Immature natural killer cell (primary cell): Measurements from ENCODE around the gene WTAP. TPM values are rescaled to one million over a fixed set of nuclear protein-coding genes. Genes with fewer than 3 reads are reported as not detected.

Experiments
- DNase-seq, 3 donors: peaks; one replicate each; pipeline ENCODE4 v3.0.0; 2022; ENCODE audit warnings: mixed read lengths in 1 of 3
- H3K27ac Mint-ChIP-seq, 6 donors: one replicate each; pipeline ENCODE4 v1.8.0; 2020; ENCODE audit warnings: mixed read lengths in 6 of 6, mild to moderate bottlenecking in 5 of 6, inconsistent platforms in 4 of 6, moderate library complexity in 3 of 6
- H3K27me3 Mint-ChIP-seq, 3 donors: one replicate each; pipeline ENCODE4 v1.8.0; 2020 to 2021; ENCODE audit warnings: low read depth in 3 of 3, mild to moderate bottlenecking in 3 of 3, mixed read lengths in 3 of 3, moderate library complexity in 3 of 3, inconsistent platforms in 1 of 3
- H3K36me3 Mint-ChIP-seq, 3 donors: one replicate each; pipeline ENCODE4 v1.8.0; 2020; ENCODE audit warnings: mixed read lengths in 3 of 3, inconsistent platforms in 2 of 3, mild to moderate bottlenecking in 2 of 3
- H3K4me1 Mint-ChIP-seq, 2 donors: one replicate each; pipeline ENCODE4 v1.8.0; 2020; ENCODE audit warnings: inconsistent platforms in 2 of 2, mild to moderate bottlenecking in 2 of 2, mixed read lengths in 2 of 2, moderate library complexity in 1 of 2
- H3K4me3 Mint-ChIP-seq, 5 donors: one replicate each; pipeline ENCODE4 v1.8.0; 2020; ENCODE audit warnings: mild to moderate bottlenecking in 5 of 5, mixed read lengths in 5 of 5, inconsistent platforms in 3 of 5, moderate library complexity in 3 of 5
- H3K9me3 Mint-ChIP-seq, 6 donors: one replicate each; pipeline ENCODE4 v1.8.0; 2020; ENCODE audit warnings: mild to moderate bottlenecking in 6 of 6, mixed read lengths in 6 of 6, inconsistent platforms in 4 of 6, moderate library complexity in 3 of 6
- polyA plus RNA-seq, 3 donors: library from polyadenylated mRNA; unstranded; fragments of 300-500 nt; fragmentation: Illumina TruSeq; gene quantifications; one replicate each; pipeline ENCODE4 v1.2.3, GENCODE V29; 2021

WTAP gene
- polyA plus RNA-seq, 3 donors from 2014 or later, result 145 to 169 (median 150) TPM

DNA sequence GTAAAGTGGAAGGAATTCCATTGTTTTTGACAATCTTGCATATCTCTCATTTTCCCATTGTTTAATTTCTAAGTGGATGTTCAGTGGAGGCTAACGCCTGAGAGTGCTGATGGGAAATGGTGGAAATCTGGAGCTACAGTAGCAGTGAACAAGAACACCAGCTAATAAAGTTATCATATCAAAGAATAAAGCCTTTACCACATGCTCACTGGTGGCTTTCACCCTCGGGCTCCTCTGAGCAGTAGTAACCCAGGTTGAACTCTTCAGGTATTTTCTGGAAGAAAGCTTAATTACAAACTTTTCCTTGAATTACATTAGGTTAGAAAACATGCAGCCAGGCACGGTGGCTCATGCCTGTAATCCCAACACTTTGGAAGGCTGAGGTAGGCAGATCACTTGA, 24.1 kb downstream of the WTAP start:
- peak overlapping the region in 1 of 6 donors; percentile 12 for H3K27ac Mint-ChIP-seq
- H3K27me3 Mint-ChIP-seq, result peaks cover 0 to 8% (median 0%) of the 10 kb centered on the region in 3 donors
- H3K9me3 Mint-ChIP-seq, result no peaks in the 10 kb centered on the region
- H3K36me3 Mint-ChIP-seq, result peaks cover 17 to 46% (median 29%) of the 10 kb centered on the region in 3 donors
- DNase-seq, result no peak
- H3K4me1 Mint-ChIP-seq, result peaks cover 2 to 8% of the 10 kb centered on the region in 2 donors
- H3K4me3 Mint-ChIP-seq, result no peak overlapping the region

DNA sequence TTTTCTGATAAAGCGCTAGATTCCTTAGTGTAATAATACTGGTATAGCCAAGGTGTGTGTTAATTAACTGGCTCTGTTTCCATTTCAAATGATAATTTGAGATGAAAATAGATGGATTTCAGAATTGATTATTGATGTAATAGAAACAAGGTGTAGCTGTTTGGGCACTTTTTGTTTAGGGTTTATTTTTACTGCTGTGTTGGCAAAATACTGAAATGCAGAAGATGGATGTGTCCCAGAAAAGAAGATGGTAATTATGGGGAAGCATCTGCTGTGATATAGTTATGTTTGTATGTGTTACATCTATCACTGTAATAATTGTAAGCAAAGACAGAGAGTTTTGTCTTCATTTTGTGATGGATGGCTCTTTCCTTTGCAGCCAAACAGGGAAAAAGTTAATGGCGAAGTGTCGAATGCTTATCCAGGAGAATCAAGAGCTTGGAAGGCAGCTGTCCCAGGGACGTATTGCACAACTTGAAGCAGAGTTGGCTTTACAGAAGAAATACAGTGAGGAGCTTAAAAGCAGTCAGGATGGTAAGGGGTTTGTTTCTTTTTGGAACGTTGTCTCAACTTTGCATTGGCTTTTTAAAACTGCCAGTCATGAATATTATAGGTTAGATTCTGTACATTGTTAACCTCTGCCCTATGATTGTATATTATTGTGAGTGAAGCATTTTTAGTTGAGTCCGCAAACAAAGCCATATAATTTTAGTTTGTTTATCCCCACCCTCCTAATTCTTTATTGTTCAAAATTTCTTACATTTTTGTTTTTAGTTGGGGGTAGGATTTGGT, 26.0 kb downstream of the WTAP start:
- no peak for DNase-seq
- peaks cover 2 to 8% of the 10 kb centered on the region in 2 donors for H3K4me1 Mint-ChIP-seq
- H3K36me3 Mint-ChIP-seq, result peaks cover 17 to 48% (median 29%) of the 10 kb centered on the region in 3 donors
- H3K27ac Mint-ChIP-seq, result peak overlapping the region in 2 of 6 donors; percentile 17 to 24
- peaks cover 0 to 8% (median 0%) of the 10 kb centered on the region in 3 donors for H3K27me3 Mint-ChIP-seq
- H3K4me3 Mint-ChIP-seq, result no peak overlapping the region
- H3K9me3 Mint-ChIP-seq, result no peaks in the 10 kb centered on the region

DNA sequence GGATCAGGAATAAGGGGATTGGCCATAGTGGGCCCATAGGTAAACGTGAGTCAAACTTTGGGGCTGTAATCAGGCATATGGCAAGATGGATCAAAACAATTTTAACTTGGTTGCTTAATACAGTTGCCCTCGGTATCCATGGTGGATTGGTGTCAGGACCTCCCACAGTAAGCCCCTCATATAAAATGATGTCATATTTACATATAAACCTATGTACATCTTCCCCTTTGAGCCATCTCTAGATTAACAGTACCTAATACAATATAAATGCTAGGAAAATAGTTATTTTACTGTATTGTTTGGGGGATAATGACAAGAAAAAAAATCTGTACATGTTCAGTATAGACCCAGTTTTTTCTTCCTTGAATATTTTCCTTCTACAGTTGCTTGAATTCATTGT, 27.1 kb downstream of the WTAP start:
- no peak for DNase-seq
- H3K27me3 Mint-ChIP-seq, result peaks cover 0 to 8% (median 0%) of the 10 kb centered on the region in 3 donors
- peaks cover 20 to 40% (median 22%) of the 10 kb centered on the region in 3 donors for H3K36me3 Mint-ChIP-seq
- H3K9me3 Mint-ChIP-seq, result no peaks in the 10 kb centered on the region
- no peak overlapping the region for H3K4me3 Mint-ChIP-seq
- H3K27ac Mint-ChIP-seq, result peak overlapping the region in 1 of 6 donors; percentile 23
- peaks cover 2 to 8% of the 10 kb centered on the region in 2 donors for H3K4me1 Mint-ChIP-seq

- Mint-ChIP-seq H3K36me3 (peaks cover 18 to 33% (median 18%) of the 10 kb centered on the region in 3 donors), H3K27me3 (peaks cover 0 to 12% (median 0%) of the 10 kb centered on the region in 3 donors), H3K4me3 (no peak overlapping the region), H3K4me1 (peaks cover 4 to 14% of the 10 kb centered on the region in 2 donors), H3K27ac (peak overlapping the region; percentile 2 to 63 (median 42)), H3K9me3 (no peaks in the 10 kb centered on the region)
- no peak for DNase-seq
These were observed 27.9 kb downstream of the WTAP start for GRCh38 chr6:159754959-159755914.

GRCh38 chr6:159756508-159756907, 29.2 kb downstream of the WTAP start:
- no peak for DNase-seq
- Mint-ChIP-seq H3K4me3 (no peak overlapping the region), H3K9me3 (no peaks in the 10 kb centered on the region)

DNA sequence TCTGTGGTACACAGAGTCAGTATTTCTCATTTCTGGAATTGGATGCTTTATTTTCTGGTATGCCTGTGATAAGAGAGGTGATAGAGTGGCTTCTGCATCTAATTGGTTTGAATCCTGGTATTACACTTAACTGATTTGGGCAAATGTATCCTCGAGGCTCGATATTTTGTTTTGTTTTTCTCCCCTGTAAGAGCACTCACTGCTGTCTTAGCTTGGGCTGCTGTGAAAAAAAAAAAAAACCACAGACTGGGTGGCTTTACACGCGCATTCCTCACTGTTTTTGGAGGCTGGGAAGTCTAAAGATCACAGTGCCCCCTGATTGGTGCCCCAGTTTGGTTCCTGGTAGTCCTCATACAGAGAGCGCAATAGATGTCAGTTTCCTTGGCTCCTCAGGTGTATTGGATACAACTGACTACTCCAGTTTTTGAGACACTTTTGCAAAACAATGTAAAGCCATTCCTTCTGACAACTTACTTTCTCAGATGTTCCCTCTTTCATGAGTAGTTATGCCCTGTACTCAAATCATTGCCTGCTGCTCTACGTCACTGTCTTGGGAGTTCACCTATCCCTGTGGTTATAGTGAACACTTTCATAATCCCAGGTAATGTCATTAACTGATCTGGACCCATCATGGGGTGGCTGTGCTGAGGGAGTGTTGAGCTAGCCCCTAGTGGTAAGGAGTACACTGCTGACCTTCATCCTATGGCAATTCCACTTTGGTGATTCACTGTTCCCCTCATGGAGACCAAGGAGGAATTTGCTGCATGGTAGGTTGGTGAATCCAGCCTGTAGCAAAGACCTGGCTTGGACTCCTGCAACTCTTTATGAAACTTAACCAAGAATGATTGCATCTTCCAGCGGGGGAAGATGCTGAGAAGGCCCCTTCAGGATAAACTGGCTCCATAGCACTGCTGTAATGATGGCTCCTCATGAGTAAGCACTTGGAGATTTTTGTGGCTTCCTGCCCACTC, 31.0 kb downstream of the WTAP start:
- H3K9me3 Mint-ChIP-seq, result no peaks in the 10 kb centered on the region
- no peak for DNase-seq
- H3K27me3 Mint-ChIP-seq, result peaks cover 10 to 23% (median 22%) of the 10 kb centered on the region in 3 donors
- H3K4me1 Mint-ChIP-seq, result peaks cover 26 to 35% of the 10 kb centered on the region in 2 donors
- no peak overlapping the region for H3K4me3 Mint-ChIP-seq
- H3K36me3 Mint-ChIP-seq, result peaks cover 15 to 27% (median 16%) of the 10 kb centered on the region in 3 donors
- H3K27ac Mint-ChIP-seq, result peak overlapping the region; percentile 28 to 78 (median 60)

More at GRCh38 chr6:159756508-159756907, 29.2 kb downstream of the WTAP start:
- Mint-ChIP-seq H3K4me1 (peaks cover 16 to 26% of the 10 kb centered on the region in 2 donors), H3K36me3 (peaks cover 18 to 30% (median 18%) of the 10 kb centered on the region in 3 donors), H3K27me3 (peaks cover 3 to 16% (median 10%) of the 10 kb centered on the region in 3 donors), H3K27ac (no peak overlapping the region)

- DNase-seq, result no peak
- peak overlapping the region; percentile 2 to 57 (median 30) for H3K4me3 Mint-ChIP-seq
- H3K27me3 Mint-ChIP-seq, result peaks cover 10 to 23% (median 22%) of the 10 kb centered on the region in 3 donors
- peak overlapping the region; percentile 53 to 97 (median 78) for H3K27ac Mint-ChIP-seq
- H3K9me3 Mint-ChIP-seq, result no peaks in the 10 kb centered on the region
- H3K36me3 Mint-ChIP-seq, result peaks cover 14 to 23% (median 15%) of the 10 kb centered on the region in 3 donors
- peaks cover 27 to 35% of the 10 kb centered on the region in 2 donors for H3K4me1 Mint-ChIP-seq
These were observed 32.3 kb downstream of the WTAP start for GRCh38 chr6:159759645-159760044.

- DNase-seq, result no peak
- H3K4me3 Mint-ChIP-seq, result peak overlapping the region; percentile 90 to 98 (median 96)
These were observed 33.3 kb downstream of the WTAP start for GRCh38 chr6:159760602-159761057.

DNA sequence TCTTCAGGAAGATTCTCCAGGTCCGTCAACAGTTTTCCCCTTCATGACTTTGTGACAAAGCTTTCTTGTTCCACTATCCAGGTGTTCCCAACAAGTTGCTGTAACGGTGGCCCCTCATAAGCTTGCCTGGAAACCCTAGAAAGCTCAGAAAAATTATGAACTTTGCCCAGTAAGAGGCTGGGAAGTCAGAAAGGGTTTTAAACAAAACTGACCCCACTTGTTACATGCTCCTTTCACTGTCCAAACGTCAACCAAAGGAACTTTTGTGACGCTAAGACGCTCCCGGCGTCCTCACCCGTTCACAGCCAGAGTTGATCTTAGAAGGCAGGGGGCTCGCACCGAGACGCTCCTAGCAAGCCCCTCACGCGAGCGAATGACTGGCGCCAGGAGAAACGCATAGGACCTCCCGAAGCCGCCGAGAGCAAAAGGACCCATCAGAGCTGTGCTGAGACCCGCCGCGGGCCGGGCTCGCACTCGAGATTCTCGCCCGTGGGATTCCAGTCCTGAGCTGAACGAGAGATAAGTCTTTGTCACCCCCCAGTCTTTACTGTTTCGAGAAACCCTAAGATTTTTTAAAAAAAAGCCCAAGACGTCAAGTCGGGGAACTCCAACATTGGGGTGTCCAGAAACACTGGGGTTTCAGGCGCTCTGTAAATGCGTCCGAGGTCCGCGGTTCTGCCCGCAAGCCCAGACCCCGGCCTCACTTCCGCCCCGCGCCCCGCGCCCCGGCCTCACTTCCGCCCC, 34.0 kb downstream of the WTAP start:
- H3K27ac Mint-ChIP-seq, result peak overlapping the region; percentile 93 to 99 (median 97)
- H3K4me1 Mint-ChIP-seq, result peaks cover 27% of the 10 kb centered on the region in 2 donors
- H3K27me3 Mint-ChIP-seq, result peaks cover 10 to 22% (median 16%) of the 10 kb centered on the region in 3 donors
- peaks cover 4 to 20% (median 9%) of the 10 kb centered on the region in 3 donors for H3K36me3 Mint-ChIP-seq
- H3K9me3 Mint-ChIP-seq, result no peaks in the 10 kb centered on the region
- no peak for DNase-seq
- peak overlapping the region; percentile 90 to 98 (median 96) for H3K4me3 Mint-ChIP-seq

More at GRCh38 chr6:159760602-159761057, 33.3 kb downstream of the WTAP start:
- no peaks in the 10 kb centered on the region for H3K9me3 Mint-ChIP-seq
- H3K36me3 Mint-ChIP-seq, result peaks cover 6 to 18% (median 9%) of the 10 kb centered on the region in 3 donors
- peak overlapping the region; percentile 93 to 99 (median 97) for H3K27ac Mint-ChIP-seq
- peaks cover 27% of the 10 kb centered on the region in 2 donors for H3K4me1 Mint-ChIP-seq
- H3K27me3 Mint-ChIP-seq, result peaks cover 10 to 22% (median 17%) of the 10 kb centered on the region in 3 donors

- Mint-ChIP-seq H3K4me3 (peak within 1 kb of the TSS; percentile 90 to 98 (median 96)), H3K27ac (peak within 1 kb of the TSS; percentile 96 to 99 (median 97)), H3K9me3 (no peaks in the 10 kb centered on the region), H3K27me3 (peaks cover 10 to 22% (median 16%) of the 10 kb centered on the region in 3 donors), H3K4me1 (peaks cover 27% of the 10 kb centered on the region in 2 donors), H3K36me3 (peaks cover 4 to 20% (median 9%) of the 10 kb centered on the region in 3 donors)
- peak; percentile 91 to 92 (median 92) for DNase-seq
These were observed 34.8 kb downstream of the WTAP start, which contains the start of gene ACAT2 for GRCh38 chr6:159761873-159762680. ACAT2 (plus strand) TSS chr6:159762045; CDS start chr6:159762088, 43 bp downstream.

GRCh38 chr6:159762681-159763293, 35.5 kb downstream of the WTAP start:
- Mint-ChIP-seq H3K9me3 (no peaks in the 10 kb centered on the region), H3K27me3 (peaks cover 10 to 22% (median 16%) of the 10 kb centered on the region in 3 donors), H3K27ac (peak overlapping the region; percentile 92 to 99 (median 97)), H3K4me1 (peaks cover 27% of the 10 kb centered on the region in 2 donors), H3K36me3 (peaks cover 4 to 24% (median 8%) of the 10 kb centered on the region in 3 donors), H3K4me3 (peak overlapping the region; percentile 90 to 98 (median 96))
- peak in 1 of 3 donors; percentile 42 for DNase-seq
